Endodermal cell (in vitro differentiated cells): ENCODE data around the gene INPP5K. TPM values are rescaled to one million over a fixed set of nuclear protein-coding genes. Genes with fewer than 3 reads are reported as not detected.
A peak's percentile ranks its signal among the peaks of the same experiment; 100 is the strongest.

Experiments used
- DNase-seq: peaks from one replicate; pipeline ENCODE4 v3.0.0-alpha.2; 2017
- H3K27ac ChIP-seq: 2 replicates; pipeline ENCODE4 v1.5.1; 2013; ENCODE audit warnings: mild to moderate bottlenecking, low read depth, low read length, moderate library complexity
- H3K27me3 ChIP-seq: 2 replicates; pipeline ENCODE4 v1.6.1; 2013; ENCODE audit warnings: mild to moderate bottlenecking, low read length, moderate library complexity; ENCODE audit not compliant: insufficient read depth, control insufficient read depth, poor library complexity, severe bottlenecking
- H3K36me3 ChIP-seq: 2 replicates; pipeline ENCODE4 v1.7.0; 2013; ENCODE audit warnings: mild to moderate bottlenecking, low read length, moderate library complexity; ENCODE audit not compliant: control insufficient read depth, insufficient read depth
- H3K4me1 ChIP-seq: one replicate; pipeline ENCODE4 v1.7.0; 2013; ENCODE audit warnings: low read length; ENCODE audit not compliant: control insufficient read depth, insufficient read depth
- H3K4me3 ChIP-seq: 2 replicates; pipeline ENCODE4 v1.5.1; 2013; ENCODE audit warnings: mild to moderate bottlenecking, low read length, moderate library complexity
- H3K9ac ChIP-seq: 2 replicates; pipeline ENCODE4 v1.6.1; 2013; ENCODE audit warnings: mild to moderate bottlenecking, low read length, moderate library complexity; ENCODE audit not compliant: poor library complexity, severe bottlenecking; ENCODE audit errors: extremely low read depth
- H3K9me3 ChIP-seq: 2 replicates; pipeline ENCODE4 v1.6.1; 2013; ENCODE audit warnings: mild to moderate bottlenecking, low read length, moderate library complexity; ENCODE audit not compliant: control insufficient read depth
- H3K27ac Mint-ChIP-seq: 2 replicates; pipeline ENCODE4 v1.8.0; 2020; ENCODE audit warnings: mixed read lengths
- H3K27me3 Mint-ChIP-seq: 2 replicates; pipeline ENCODE4 v1.8.0; 2021; ENCODE audit warnings: mild to moderate bottlenecking, mixed read lengths; ENCODE audit not compliant: insufficient read depth
- H3K36me3 Mint-ChIP-seq: 2 replicates; pipeline ENCODE4 v1.8.0; 2020; ENCODE audit warnings: low read depth, mixed read lengths
- H3K4me1 Mint-ChIP-seq: 2 replicates; pipeline ENCODE4 v1.8.0; 2020; ENCODE audit warnings: mixed read lengths
- H3K4me3 Mint-ChIP-seq: 2 replicates; pipeline ENCODE4 v1.8.0; 2020; ENCODE audit warnings: mild to moderate bottlenecking, moderate library complexity, mixed read lengths
- H3K9me3 Mint-ChIP-seq: 2 replicates; pipeline ENCODE4 v1.8.0; 2020; ENCODE audit warnings: mild to moderate bottlenecking, mixed read lengths
- CTCF ChIP-seq: fragments of 200-600 bp; sonication (generic); conservative IDR thresholded peaks from 2 replicates; pipeline ENCODE4 v1.5.0; 2021; ENCODE audit warnings: antibody characterized with exemption, mild to moderate bottlenecking
- WGBS, 2 experiments: methylation state at CpG; one replicate each; pipeline versions ENCODE4 v1.1.5 to v1.1.7; 2013; ENCODE audit warnings: missing lambda C conversion rate in 2 of 2, mixed read lengths in 1 of 2; ENCODE audit not compliant: insufficient coverage in 1 of 2, insufficient read length in 1 of 2; 5-methylcytosine and 5-hydroxymethylcytosine counted together
- total RNA-seq, 2 donors: library from RNA; stranded (reverse); fragmentation: NEBNext Ultra II Directional in 1 of 2; extraction: Animal tissue kit (Norgen Biotek cat#: 25700) in 1 of 2; gene quantifications; 2 replicates in 1 of 2; 3 replicates in 1 of 2; pipeline ENCODE4 v1.2.1, GENCODE V29; 2021

INPP5K gene
- total RNA-seq, 2 donors from 2014 or later, result 22.2 to 30.0 TPM

- Mint-ChIP-seq H3K4me1 (no peaks in the 10 kb centered on the region), H3K4me3 (no peak overlapping the region), H3K36me3 (peaks cover 40% of the 10 kb centered on the region), H3K27ac (no peak overlapping the region), H3K27me3 (no peaks in the 10 kb centered on the region), H3K9me3 (no peaks in the 10 kb centered on the region)
- no peak overlapping the region for H3K9ac ChIP-seq
- H3K36me3 ChIP-seq, result peaks cover 39% of the 10 kb centered on the region
- H3K4me3 ChIP-seq, result no peak overlapping the region
- TF ChIP-seq CTCF, result no peak
- H3K9me3 ChIP-seq, result no peaks in the 10 kb centered on the region
- no peak overlapping the region for H3K27ac ChIP-seq
- DNase-seq, result no peak
- no peaks in the 10 kb centered on the region for H3K4me1 ChIP-seq
- WGBS, 2 experiments, result 90 to 97% methylated on average over 9 to 10 of the region's 10 CpGs
- no peaks in the 10 kb centered on the region for H3K27me3 ChIP-seq
Observed at GRCh38 chr17:1473841-1474240, 42.6 kb downstream of the INPP5K start.

GRCh38 chr17:1473170-1473569 lies 43.2 kb downstream of the INPP5K start:
- peak; percentile 73 for DNase-seq
- WGBS, 2 experiments, result 58 to 85% methylated on average over 3 to 11 of the region's 11 CpGs
- Histone ChIP-seq H3K36me3 (peaks cover 37% of the 10 kb centered on the region), H3K4me1 (no peaks in the 10 kb centered on the region), H3K27ac (no peak overlapping the region), H3K27me3 (no peaks in the 10 kb centered on the region), H3K4me3 (no peak overlapping the region), H3K9ac (no peak overlapping the region), H3K9me3 (no peaks in the 10 kb centered on the region)
- H3K27me3 Mint-ChIP-seq, result no peaks in the 10 kb centered on the region
- H3K9me3 Mint-ChIP-seq, result no peaks in the 10 kb centered on the region
- H3K27ac Mint-ChIP-seq, result no peak overlapping the region
- no peaks in the 10 kb centered on the region for H3K4me1 Mint-ChIP-seq
- no peak overlapping the region for H3K4me3 Mint-ChIP-seq
- peak; percentile 48 for TF ChIP-seq CTCF
- H3K36me3 Mint-ChIP-seq, result peaks cover 43% of the 10 kb centered on the region

- DNase-seq, result peak; percentile 76
- WGBS, 2 experiments, result 94 to 95% methylated on average over 29 to 42 of the region's 42 CpGs
- H3K36me3 Mint-ChIP-seq, result peaks cover 45% of the 10 kb centered on the region
- no peaks in the 10 kb centered on the region for H3K9me3 Mint-ChIP-seq
- no peaks in the 10 kb centered on the region for H3K27me3 Mint-ChIP-seq
- H3K4me3 ChIP-seq, result no peak overlapping the region
- no peak for TF ChIP-seq CTCF
- no peak overlapping the region for H3K4me3 Mint-ChIP-seq
- no peaks in the 10 kb centered on the region for H3K27me3 ChIP-seq
- H3K27ac Mint-ChIP-seq, result no peak overlapping the region
- H3K4me1 Mint-ChIP-seq, result no peaks in the 10 kb centered on the region
- no peaks in the 10 kb centered on the region for H3K4me1 ChIP-seq
- H3K9ac ChIP-seq, result no peak overlapping the region
- peaks cover 36% of the 10 kb centered on the region for H3K36me3 ChIP-seq
- H3K27ac ChIP-seq, result no peak overlapping the region
- no peaks in the 10 kb centered on the region for H3K9me3 ChIP-seq
Observed at GRCh38 chr17:1471911-1472821, 44.2 kb downstream of the INPP5K start.
